HG02884 (cell line): Measurements from ENCODE around the gene HSD17B3.
"Not testable (repeated sequence)": the region's sequence is repeated elsewhere in the genome, so short reads cannot be mapped to it uniquely, and the experiment has no call there.

Experiments used
- ATAC-seq: cut with Tn5 transposase; IDR thresholded peaks from one replicate; pipeline ENCODE4 v1.9.1; 2021; ENCODE audit warnings: mild to moderate bottlenecking, moderate library complexity; ENCODE audit not compliant: unreplicated experiment

HSD17B3 gene

GRCh38 chr9:96201140-96201539 is 100.8 kb downstream of the HSD17B3 start:
- no peak for ATAC-seq

GRCh38 chr9:96199006-96199405 is 103.0 kb downstream of the HSD17B3 start:
- ATAC-seq = no peak

GRCh38 chr9:96195541-96195940 is 106.4 kb downstream of the HSD17B3 start:
- no peak for ATAC-seq

GRCh38 chr9:96193236-96193755 is 108.7 kb downstream of the HSD17B3 start:
- no peak for ATAC-seq

GRCh38 chr9:96192710-96193109 is 109.3 kb downstream of the HSD17B3 start:
- ATAC-seq = no peak

GRCh38 chr9:96189995-96190394 is 112.0 kb downstream of the HSD17B3 start:
- ATAC-seq = no peak

- ATAC-seq = not testable (repeated sequence)
Measured at GRCh38 chr9:96189581-96189980, 112.4 kb downstream of the HSD17B3 start.

- no peak for ATAC-seq
Measured at GRCh38 chr9:96188571-96188970, 113.4 kb downstream of the HSD17B3 start.

- no peak for ATAC-seq
Measured at GRCh38 chr9:96187151-96187555, 114.8 kb downstream of the HSD17B3 start.

GRCh38 chr9:96186591-96187011 is 115.4 kb downstream of the HSD17B3 start:
- no peak for ATAC-seq

GRCh38 chr9:96185518-96186156 is 116.3 kb downstream of the HSD17B3 start:
- no peak for ATAC-seq
